Measurements from ENCODE around the gene DNASE1. TPM values are rescaled to one million over a fixed set of nuclear protein-coding genes. Genes with fewer than 3 reads are reported as not detected.

DNASE1 gene
- total and polyA plus RNA-seq, 4 donors = 5.5 to 39.5 (median 8.3) TPM

DNA sequence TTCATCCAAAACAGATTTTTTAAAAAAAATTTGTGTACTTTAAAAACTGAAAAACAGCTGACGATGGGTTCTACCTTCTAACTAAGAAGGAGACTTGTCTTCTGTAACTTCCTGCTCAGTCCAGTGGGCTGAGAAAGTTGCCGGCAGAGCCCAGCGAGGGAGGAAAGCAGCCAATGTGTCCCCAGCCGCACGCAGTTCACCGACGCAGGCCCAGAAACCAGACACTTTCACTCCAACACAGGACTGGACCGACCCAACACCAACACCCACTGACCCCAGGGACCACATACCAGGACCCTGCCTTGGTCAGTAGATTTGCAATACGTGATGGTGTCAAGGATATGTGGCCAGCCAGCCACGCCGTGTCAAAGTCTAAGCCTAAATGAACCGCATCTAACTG lies 37.3 kb downstream of the DNASE1 start:
- H3K9me3 ChIP-seq (ENCODE audit: control insufficient read depth in 4 of 4, insufficient read depth in 3 of 4, low read length in 3 of 4) = peaks cover 0 to 2% (median 0%) of the 10 kb centered on the region in 4 donors
- WGBS, 2 donors = 87 to 89% methylated on average over 12 of the region's 12 CpGs
- no peak overlapping the region for H3K9ac ChIP-seq (ENCODE audit: insufficient read depth in 1 of 2, low read length in 2 of 2)
- peaks cover 3 to 19% (median 13%) of the 10 kb centered on the region in 4 donors for H3K36me3 ChIP-seq (ENCODE audit: control insufficient read depth in 4 of 4, insufficient read depth in 4 of 4, low read length in 4 of 4)
- DNase-seq (no peak), ATAC-seq (ENCODE audit: insufficient read depth, low FRiP score) (no peak)
- H3K27me3 ChIP-seq (ENCODE audit: control insufficient read depth in 3 of 3, insufficient read depth in 3 of 3, low read length in 2 of 3) = no peaks in the 10 kb centered on the region
- no peak for TF ChIP-seq CTCF (IDR thresholded peaks at IDR 0.05; ENCODE audit: control extremely low read depth, extremely low read depth)
- no peak overlapping the region for H3K4me3 ChIP-seq
- peaks cover 0 to 8% (median 0%) of the 10 kb centered on the region in 5 donors for H3K4me1 ChIP-seq (ENCODE audit: control insufficient read depth in 5 of 5, insufficient read depth in 5 of 5, low read length in 5 of 5)
- H3K27ac ChIP-seq (ENCODE audit: low read depth in 1 of 2, low read length in 1 of 2) = no peak overlapping the region

DNA sequence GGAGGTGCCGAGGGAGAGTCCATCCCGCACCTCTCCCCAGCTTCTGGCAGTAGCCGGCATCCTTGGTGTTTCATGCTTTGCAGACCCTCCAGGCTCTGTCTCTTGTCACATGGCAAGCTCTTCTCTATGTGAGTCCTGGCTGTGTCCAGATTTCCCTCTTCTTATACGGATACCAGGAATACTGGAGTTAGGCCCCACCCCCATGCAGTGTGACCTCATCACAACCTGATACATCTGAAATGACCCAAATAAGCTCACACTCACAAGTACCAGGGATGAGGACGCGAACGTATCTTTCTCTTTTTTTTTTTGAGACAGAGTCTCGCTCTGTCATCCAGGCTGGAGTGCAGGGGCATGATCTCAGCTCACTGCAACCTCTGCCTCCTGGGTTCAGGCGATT lies 39.6 kb downstream of the DNASE1 start:
- 93 to 94% methylated on average over 9 of the region's 9 CpGs for WGBS, 2 donors
- H3K27ac ChIP-seq (ENCODE audit: low read depth in 1 of 2, low read length in 1 of 2) = no peak overlapping the region
- DNase-seq (no peak), ATAC-seq (ENCODE audit: insufficient read depth, low FRiP score) (no peak)
- H3K4me3 ChIP-seq = no peak overlapping the region
- no peaks in the 10 kb centered on the region for H3K27me3 ChIP-seq (ENCODE audit: control insufficient read depth in 3 of 3, insufficient read depth in 3 of 3, low read length in 2 of 3)
- TF ChIP-seq CTCF (IDR thresholded peaks at IDR 0.05; ENCODE audit: control extremely low read depth, extremely low read depth) = no peak
- H3K9me3 ChIP-seq (ENCODE audit: control insufficient read depth in 4 of 4, insufficient read depth in 3 of 4, low read length in 3 of 4) = peaks cover 0 to 2% (median 0%) of the 10 kb centered on the region in 4 donors
- no peak overlapping the region for H3K9ac ChIP-seq (ENCODE audit: insufficient read depth in 1 of 2, low read length in 2 of 2)
- H3K36me3 ChIP-seq (ENCODE audit: control insufficient read depth in 4 of 4, insufficient read depth in 4 of 4, low read length in 4 of 4) = peaks cover 0 to 6% (median 2%) of the 10 kb centered on the region in 4 donors
- H3K4me1 ChIP-seq (ENCODE audit: control insufficient read depth in 5 of 5, insufficient read depth in 5 of 5, low read length in 5 of 5) = peaks cover 0 to 8% (median 0%) of the 10 kb centered on the region in 5 donors

- Histone ChIP-seq H3K4me3 (no peak overlapping the region), H3K9me3 (ENCODE audit: control insufficient read depth in 4 of 4, insufficient read depth in 3 of 4, low read length in 3 of 4) (peaks cover 0 to 2% (median 0%) of the 10 kb centered on the region in 4 donors), H3K27ac (ENCODE audit: low read depth in 1 of 2, low read length in 1 of 2) (peak overlapping the region in 1 of 2 donors; percentile 27), H3K9ac (ENCODE audit: insufficient read depth in 1 of 2, low read length in 2 of 2) (no peak overlapping the region), H3K4me1 (ENCODE audit: control insufficient read depth in 5 of 5, insufficient read depth in 5 of 5, low read length in 5 of 5) (peaks cover 0 to 5% (median 0%) of the 10 kb centered on the region in 5 donors), H3K36me3 (ENCODE audit: control insufficient read depth in 4 of 4, insufficient read depth in 4 of 4, low read length in 4 of 4) (peaks cover 0 to 3% (median under 1%) of the 10 kb centered on the region in 4 donors), H3K27me3 (ENCODE audit: control insufficient read depth in 3 of 3, insufficient read depth in 3 of 3, low read length in 2 of 3) (no peaks in the 10 kb centered on the region)
- DNase-seq (no peak), ATAC-seq (ENCODE audit: insufficient read depth, low FRiP score) (no peak)
- no peak for TF ChIP-seq CTCF (IDR thresholded peaks at IDR 0.05; ENCODE audit: control extremely low read depth, extremely low read depth)
- 85 to 89% methylated on average over 19 of the region's 19 CpGs for WGBS, 2 donors
Observed at GRCh38 chr16:3695610-3696369, 41.3 kb downstream of the DNASE1 start.

All from lung (tissue), 12 donors.